HG03280 (cell line): Measurements from ENCODE around the gene SH3D21.

ENCODE experiments used
- ATAC-seq: cut with Tn5 transposase; IDR thresholded peaks from one replicate; pipeline ENCODE4 v1.9.1; 2021; ENCODE audit warnings: mild to moderate bottlenecking, moderate library complexity; ENCODE audit not compliant: unreplicated experiment

Gene SH3D21

GRCh38 chr1:36355811-36356210 lies 49.6 kb downstream of the SH3D21 start:
- no peak for ATAC-seq

GRCh38 chr1:36358514-36359084 lies 52.4 kb downstream of the SH3D21 start:
- no peak for ATAC-seq

GRCh38 chr1:36359383-36359782 lies 53.2 kb downstream of the SH3D21 start:
- no peak for ATAC-seq

- no peak for ATAC-seq
These were observed 53.9 kb downstream of the SH3D21 start for GRCh38 chr1:36359911-36360550.

GRCh38 chr1:36365381-36365780 lies 59.2 kb downstream of the SH3D21 start:
- no peak for ATAC-seq

GRCh38 chr1:36366091-36366661 lies 60.0 kb downstream of the SH3D21 start:
- no peak for ATAC-seq

- ATAC-seq = no peak
These were observed 60.9 kb downstream of the SH3D21 start for GRCh38 chr1:36367066-36367465.

GRCh38 chr1:36367798-36368197 lies 61.6 kb downstream of the SH3D21 start:
- no peak for ATAC-seq

- no peak for ATAC-seq
These were observed 63.1 kb downstream of the SH3D21 start for GRCh38 chr1:36369061-36369861.
